ENCODE results near the gene DBH.
"Not testable (repeated sequence)": the region's sequence is repeated elsewhere in the genome, so short reads cannot be mapped to it uniquely, and the experiment has no call there.

DBH gene

GRCh38 chr9:133604856-133605255, 31.3 kb upstream of the DBH start:
- DNase-seq, result no peak

GRCh38 chr9:133605446-133605845, 30.7 kb upstream of the DBH start:
- no peak for DNase-seq

- DNase-seq, result no peak
Measured at GRCh38 chr9:133605856-133606707, 30.1 kb upstream of the DBH start.

- DNase-seq, result no peak
Measured at GRCh38 chr9:133606708-133607025, 29.5 kb upstream of the DBH start.

- DNase-seq, result no peak
Measured at GRCh38 chr9:133607381-133607780, 28.8 kb upstream of the DBH start.

GRCh38 chr9:133607976-133608375, 28.2 kb upstream of the DBH start:
- DNase-seq, result no peak

GRCh38 chr9:133608382-133608781, 27.8 kb upstream of the DBH start:
- DNase-seq, result no peak

GRCh38 chr9:133608889-133609288, 27.3 kb upstream of the DBH start:
- no peak for DNase-seq

- DNase-seq, result no peak
Measured at GRCh38 chr9:133609311-133610098, 26.7 kb upstream of the DBH start, which contains the start of gene FAM163B. FAM163B (minus strand) TSS chr9:133609389; CDS start chr9:133580223, 29,166 bp downstream.

GRCh38 chr9:133610845-133611244, 25.3 kb upstream of the DBH start:
- DNase-seq, result no peak

GRCh38 chr9:133612051-133612450, 24.1 kb upstream of the DBH start:
- DNase-seq, result no peak

GRCh38 chr9:133612816-133613215, 23.3 kb upstream of the DBH start:
- DNase-seq, result no peak

GRCh38 chr9:133613432-133613831, 22.7 kb upstream of the DBH start:
- DNase-seq, result no peak

- DNase-seq, result no peak
Measured at GRCh38 chr9:133614056-133614455, 22.1 kb upstream of the DBH start.

- no peak for DNase-seq
Measured at GRCh38 chr9:133614678-133615077, 21.5 kb upstream of the DBH start.

- DNase-seq, result no peak
Measured at GRCh38 chr9:133615186-133615585, 21.0 kb upstream of the DBH start.

- DNase-seq, result no peak
Measured at GRCh38 chr9:133615606-133616188, 20.5 kb upstream of the DBH start.

GRCh38 chr9:133616643-133617405, 19.3 kb upstream of the DBH start:
- no peak for DNase-seq

GRCh38 chr9:133618726-133619125, 17.4 kb upstream of the DBH start:
- DNase-seq, result no peak

GRCh38 chr9:133619791-133620190, 16.4 kb upstream of the DBH start:
- no peak for DNase-seq

GRCh38 chr9:133621725-133622267, 14.4 kb upstream of the DBH start:
- no peak for DNase-seq

- DNase-seq, result no peak
Measured at GRCh38 chr9:133622555-133622954, 13.6 kb upstream of the DBH start.

GRCh38 chr9:133626008-133626407, 10.2 kb upstream of the DBH start:
- DNase-seq, result not testable (repeated sequence)

Data from T1000 (cell line).